K562 treated with DMSO at 1 percent for 4 hours (cell line): ENCODE data around the gene NOL4L. TPM values are rescaled to one million over a fixed set of nuclear protein-coding genes. Genes with fewer than 3 reads are reported as not detected.

ENCODE experiments used
- total RNA-seq: library from RNA; unstranded; fragments of 300-600 nt; gene quantifications from 2 replicates; pipeline ENCODE4 v1.2.3, GENCODE V29; 2022; ENCODE audit not compliant: insufficient read depth

Gene NOL4L
- total RNA-seq: 5.2 and 8.2 TPM in 2 replicates

GRCh38 chr20:32585011-32585585 is at the start of gene NOL4L:
Gene NOL4L (minus strand): TSS chr20:32585333. CDS start chr20:32584890, 443 bp downstream.

Other genes starting within 250 kb of the NOL4L start
- 31.3 and 32.3 TPM in 2 replicates for gene ASXL1, start 227.0 kb downstream of the NOL4L start, total RNA-seq
- gene C20orf203, start 88.6 kb upstream of the NOL4L start, total RNA-seq: 0.19 TPM in 1 of 2 replicates, not detected in the other
- 75.5 and 75.7 TPM in 2 replicates for gene COMMD7, start 158.1 kb upstream of the NOL4L start, total RNA-seq
- gene DNMT3B, start 177.1 kb upstream of the NOL4L start, total RNA-seq: 18.4 and 22.1 TPM in 2 replicates
- gene MAPRE1, start 234.6 kb upstream of the NOL4L start, total RNA-seq: 86.2 and 91.5 TPM in 2 replicates